PFSK-1 (cell line): ENCODE measurements around the gene IFIT5.

ENCODE experiments used
- FOXP2 ChIP-seq: optimal IDR thresholded peaks from 2 replicates; pipeline ENCODE3; 2011; ENCODE audit warnings: borderline replicate concordance, control low read depth, inconsistent platforms; ENCODE audit not compliant: insufficient read depth; ENCODE audit errors: extremely low read length, extremely low read depth
- POLR2AphosphoS5 ChIP-seq: IDR thresholded peaks from 2 replicates; pipeline ENCODE4 v1.6.1; 2012; ENCODE audit warnings: low read depth, mild to moderate bottlenecking, control low read depth, low read length, moderate library complexity
- SIN3A ChIP-seq: IDR thresholded peaks from 2 replicates; pipeline ENCODE4 v1.6.1; 2012; ENCODE audit warnings: mild to moderate bottlenecking, low read length, moderate library complexity, borderline replicate concordance; ENCODE audit not compliant: insufficient read depth
- TAF1 ChIP-seq: IDR thresholded peaks from 2 replicates; pipeline ENCODE4 v1.6.1; 2012; ENCODE audit warnings: low read length, control low read depth, borderline replicate concordance; ENCODE audit not compliant: insufficient read depth
- TF ChIP-seq, protein P1 (sequence below), 2 experiments: IDR thresholded peaks; 2 replicates each; pipeline versions ENCODE4 v1.6.1 to v1.8.0; 2011 to 2012; ENCODE audit warnings: low read depth in 2 of 2, low read length in 2 of 2, control low read depth in 1 of 2, inconsistent platforms in 1 of 2, mild to moderate bottlenecking in 1 of 2, moderate library complexity in 1 of 2; ENCODE audit not compliant: insufficient read depth in 1 of 2

IFIT5 gene

DNA sequence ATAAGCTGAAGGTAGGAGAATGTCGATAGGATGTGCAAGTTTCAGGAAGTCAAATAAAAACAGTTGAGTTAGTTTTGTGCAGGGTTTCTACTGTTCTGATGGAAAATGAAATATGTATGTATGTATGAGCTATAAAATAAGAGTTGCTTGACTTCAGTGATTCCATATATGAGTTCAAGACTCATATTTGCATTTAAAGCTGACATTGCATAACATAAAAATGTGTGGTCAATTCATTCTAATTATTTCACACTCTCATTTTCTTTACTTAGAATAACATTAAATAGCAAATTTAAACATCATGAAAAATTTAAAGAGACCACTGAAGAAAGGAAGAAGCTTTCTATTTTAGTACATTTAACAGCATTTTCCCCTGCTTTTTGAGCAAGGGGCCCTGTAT lies 37.8 kb downstream of the IFIT5 start:
- TF ChIP-seq POLR2AphosphoS5, result no peak
- TF ChIP-seq SIN3A, result no peak
- TF ChIP-seq TAF1, result no peak
- no peak for TF ChIP-seq FOXP2
- TF ChIP-seq, protein P1, sequence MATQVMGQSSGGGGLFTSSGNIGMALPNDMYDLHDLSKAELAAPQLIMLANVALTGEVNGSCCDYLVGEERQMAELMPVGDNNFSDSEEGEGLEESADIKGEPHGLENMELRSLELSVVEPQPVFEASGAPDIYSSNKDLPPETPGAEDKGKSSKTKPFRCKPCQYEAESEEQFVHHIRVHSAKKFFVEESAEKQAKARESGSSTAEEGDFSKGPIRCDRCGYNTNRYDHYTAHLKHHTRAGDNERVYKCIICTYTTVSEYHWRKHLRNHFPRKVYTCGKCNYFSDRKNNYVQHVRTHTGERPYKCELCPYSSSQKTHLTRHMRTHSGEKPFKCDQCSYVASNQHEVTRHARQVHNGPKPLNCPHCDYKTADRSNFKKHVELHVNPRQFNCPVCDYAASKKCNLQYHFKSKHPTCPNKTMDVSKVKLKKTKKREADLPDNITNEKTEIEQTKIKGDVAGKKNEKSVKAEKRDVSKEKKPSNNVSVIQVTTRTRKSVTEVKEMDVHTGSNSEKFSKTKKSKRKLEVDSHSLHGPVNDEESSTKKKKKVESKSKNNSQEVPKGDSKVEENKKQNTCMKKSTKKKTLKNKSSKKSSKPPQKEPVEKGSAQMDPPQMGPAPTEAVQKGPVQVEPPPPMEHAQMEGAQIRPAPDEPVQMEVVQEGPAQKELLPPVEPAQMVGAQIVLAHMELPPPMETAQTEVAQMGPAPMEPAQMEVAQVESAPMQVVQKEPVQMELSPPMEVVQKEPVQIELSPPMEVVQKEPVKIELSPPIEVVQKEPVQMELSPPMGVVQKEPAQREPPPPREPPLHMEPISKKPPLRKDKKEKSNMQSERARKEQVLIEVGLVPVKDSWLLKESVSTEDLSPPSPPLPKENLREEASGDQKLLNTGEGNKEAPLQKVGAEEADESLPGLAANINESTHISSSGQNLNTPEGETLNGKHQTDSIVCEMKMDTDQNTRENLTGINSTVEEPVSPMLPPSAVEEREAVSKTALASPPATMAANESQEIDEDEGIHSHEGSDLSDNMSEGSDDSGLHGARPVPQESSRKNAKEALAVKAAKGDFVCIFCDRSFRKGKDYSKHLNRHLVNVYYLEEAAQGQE (IDR thresholded peaks at IDR 0.05; ENCODE audit: insufficient read depth in 1 of 2, low read depth in 2 of 2, low read length in 2 of 2), result no peak

- no peak for TF ChIP-seq TAF1
- TF ChIP-seq POLR2AphosphoS5, result no peak
These were observed 40.4 kb downstream of the IFIT5 start for GRCh38 chr10:89454561-89455347.

GRCh38 chr10:89458291-89458690 lies 43.9 kb downstream of the IFIT5 start:
- TF ChIP-seq SIN3A (no peak), POLR2AphosphoS5 (no peak), TAF1 (no peak), FOXP2 (no peak)
- TF ChIP-seq, protein P1 (IDR thresholded peaks at IDR 0.05; ENCODE audit: insufficient read depth in 1 of 2, low read depth in 2 of 2, low read length in 2 of 2), result no peak

GRCh38 chr10:89458784-89459183 lies 44.4 kb downstream of the IFIT5 start:
- TF ChIP-seq TAF1 (no peak), SIN3A (no peak), POLR2AphosphoS5 (no peak), FOXP2 (no peak)
- TF ChIP-seq, protein P1 (IDR thresholded peaks at IDR 0.05; ENCODE audit: insufficient read depth in 1 of 2, low read depth in 2 of 2, low read length in 2 of 2), result no peak

DNA sequence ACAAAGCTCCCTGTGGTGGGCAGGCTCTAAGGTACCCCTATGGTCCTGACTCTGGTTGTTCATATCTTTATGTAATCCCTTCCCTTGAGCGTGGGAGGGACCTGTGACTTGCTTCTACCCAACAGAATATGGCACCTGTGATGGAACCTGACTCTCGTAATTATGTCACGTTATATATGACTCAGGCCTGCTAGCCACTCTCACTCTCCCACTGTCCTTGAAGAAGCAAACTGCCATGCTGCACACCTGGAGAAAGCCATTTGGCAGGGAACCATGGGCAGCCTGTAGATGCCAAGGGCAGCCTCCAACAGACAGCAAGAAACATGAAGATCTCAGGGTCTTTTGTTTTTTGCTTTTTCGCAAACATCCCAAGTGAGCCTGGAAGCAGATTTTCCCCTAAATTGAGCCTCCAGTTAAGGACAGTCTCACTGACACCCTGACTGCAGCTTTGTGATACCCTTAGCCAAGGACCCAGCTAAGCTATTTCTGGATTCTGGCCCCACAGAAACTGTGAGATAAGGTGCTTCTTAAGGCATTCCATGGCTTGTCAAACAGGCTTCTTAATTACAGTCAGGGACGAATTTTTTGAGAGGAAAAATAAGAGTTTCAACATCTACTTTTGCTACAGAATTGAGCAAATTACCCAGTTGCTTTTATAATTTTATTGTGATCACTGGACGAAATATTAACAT lies 49.6 kb downstream of the IFIT5 start:
- TF ChIP-seq POLR2AphosphoS5 (no peak), FOXP2 (no peak), TAF1 (no peak), SIN3A (no peak)
- TF ChIP-seq, protein P1 (IDR thresholded peaks at IDR 0.05; ENCODE audit: insufficient read depth in 1 of 2, low read depth in 2 of 2, low read length in 2 of 2), result no peak
